Right renal cortex interstitium (tissue), 3 donors: ENCODE results near the gene EPS8L2. TPM values are rescaled to one million over a fixed set of nuclear protein-coding genes. Genes with fewer than 3 reads are reported as not detected.

Experiments
- DNase-seq, 3 donors: peaks; one replicate each; pipeline ENCODE4 v3.0.0-alpha.2; 2013; ENCODE audit warnings: low read depth in 3 of 3, low spot score in 2 of 3
- polyA plus RNA-seq, 3 donors: library from polyadenylated mRNA; unstranded; fragments of 120-200 nt; gene quantifications; one replicate each; pipeline ENCODE4 v1.2.1, GENCODE V29; 2013; ENCODE audit not compliant: insufficient read length in 3 of 3

Gene EPS8L2
- polyA plus RNA-seq, 3 donors: 89.8 to 112 (median 91.2) TPM

DNA sequence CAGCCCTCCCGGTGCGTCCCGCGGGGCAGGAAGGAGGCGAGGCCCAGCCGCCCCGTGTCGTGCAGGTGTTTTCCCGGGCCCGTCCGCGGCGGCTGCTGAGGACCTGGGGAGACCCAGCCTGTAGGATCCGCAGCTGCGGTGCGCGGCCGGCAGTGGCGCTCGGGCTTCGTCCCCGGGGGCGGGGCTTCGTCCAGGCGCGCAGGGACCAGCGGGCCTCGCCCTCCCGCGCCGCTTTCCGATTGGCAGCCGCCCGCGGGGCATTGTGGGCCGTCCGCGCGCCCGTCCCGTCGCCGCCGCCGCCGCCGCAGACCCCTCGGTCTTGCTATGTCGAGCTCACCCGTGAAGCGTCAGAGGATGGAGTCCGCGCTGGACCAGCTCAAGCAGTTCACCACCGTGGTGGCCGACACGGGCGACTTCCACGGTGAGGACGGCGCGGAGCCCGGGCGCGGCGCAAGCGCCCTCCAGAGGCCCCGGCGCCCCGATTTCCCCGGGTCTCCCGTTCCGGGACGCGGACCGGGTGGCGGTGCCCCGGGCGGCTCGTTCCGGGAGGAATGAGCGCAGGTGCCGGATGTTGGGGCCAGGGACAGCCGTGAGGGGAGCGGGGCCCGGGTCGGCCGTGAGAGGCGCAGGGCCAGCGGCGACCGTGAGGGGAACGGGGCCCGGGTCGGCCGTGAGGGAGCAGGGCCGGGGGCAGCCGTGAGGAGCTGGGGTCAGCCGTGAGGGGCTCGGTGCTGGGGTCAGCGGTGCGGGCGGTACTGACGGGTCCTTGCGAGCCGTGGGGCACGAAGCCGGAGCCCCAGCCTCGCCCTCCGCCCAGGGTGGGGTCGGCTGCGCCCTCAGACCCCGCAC is 41.4 kb downstream of the EPS8L2 start, which contains the start of gene TALDO1:
Gene TALDO1, plus strand, starts transcription at position 307 of the 849 bp plus-strand sequence. Its CDS starts 18 bp downstream, at position 325.
- DNase-seq: peak in 2 of 3 donors; percentile 71 to 80

DNA sequence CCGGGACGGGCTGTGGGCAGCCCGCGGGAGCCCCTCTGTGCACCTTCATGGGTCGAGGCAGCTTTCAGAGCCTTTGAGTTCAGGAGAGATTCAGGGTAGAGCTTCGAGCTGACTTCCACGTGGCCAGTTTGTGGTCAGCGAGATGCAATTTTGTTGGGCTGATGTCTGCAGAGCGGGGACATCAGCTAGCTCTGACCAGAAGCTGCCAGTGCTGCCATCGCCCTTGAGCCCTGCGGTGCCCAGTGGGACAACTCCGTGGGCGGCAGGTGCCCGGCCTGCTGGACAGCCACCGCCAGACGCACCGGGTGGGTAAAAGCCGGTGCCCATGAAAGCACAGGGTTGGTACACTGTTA is 42.0 kb downstream of the EPS8L2 start:
- no peak for DNase-seq

DNA sequence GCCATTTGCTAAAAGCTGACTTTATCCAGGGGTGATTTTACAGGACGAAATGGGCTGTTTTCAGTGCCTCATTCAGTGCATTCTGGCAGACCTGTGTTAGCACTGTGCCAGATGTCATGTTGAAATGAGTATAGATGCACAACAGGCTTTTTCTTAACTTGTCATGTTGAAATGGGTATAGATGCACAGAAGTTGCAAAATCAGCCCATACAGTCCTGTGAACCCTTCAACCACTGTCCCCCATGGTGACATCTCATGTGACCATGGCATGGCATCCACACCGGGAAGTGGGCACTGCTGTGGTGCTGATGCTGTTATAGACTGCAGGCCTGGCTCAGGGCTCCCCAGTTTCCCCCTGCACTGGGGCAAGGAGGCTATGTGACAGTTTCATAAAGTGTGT is 43.7 kb downstream of the EPS8L2 start:
- no peak for DNase-seq

DNA sequence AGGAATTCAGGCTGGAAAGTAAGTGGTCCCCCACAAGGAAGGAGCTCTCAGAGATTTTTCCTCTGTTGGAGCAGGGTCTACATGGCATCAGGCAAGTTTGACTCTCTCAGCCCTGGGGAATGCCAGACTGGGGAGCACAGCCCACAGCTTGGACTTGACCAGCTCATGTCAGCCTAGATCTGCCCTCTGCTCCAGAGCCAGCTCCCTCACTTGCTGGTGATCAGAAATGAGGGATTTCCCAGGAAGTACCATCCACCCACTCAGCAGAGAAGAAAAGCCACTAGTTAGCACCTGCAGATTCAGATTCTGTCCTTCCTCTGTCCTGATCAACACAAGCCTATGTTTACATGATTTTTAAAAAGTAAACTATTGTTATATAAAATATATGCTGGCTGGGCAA is 54.2 kb downstream of the EPS8L2 start:
- DNase-seq: no peak

DNA sequence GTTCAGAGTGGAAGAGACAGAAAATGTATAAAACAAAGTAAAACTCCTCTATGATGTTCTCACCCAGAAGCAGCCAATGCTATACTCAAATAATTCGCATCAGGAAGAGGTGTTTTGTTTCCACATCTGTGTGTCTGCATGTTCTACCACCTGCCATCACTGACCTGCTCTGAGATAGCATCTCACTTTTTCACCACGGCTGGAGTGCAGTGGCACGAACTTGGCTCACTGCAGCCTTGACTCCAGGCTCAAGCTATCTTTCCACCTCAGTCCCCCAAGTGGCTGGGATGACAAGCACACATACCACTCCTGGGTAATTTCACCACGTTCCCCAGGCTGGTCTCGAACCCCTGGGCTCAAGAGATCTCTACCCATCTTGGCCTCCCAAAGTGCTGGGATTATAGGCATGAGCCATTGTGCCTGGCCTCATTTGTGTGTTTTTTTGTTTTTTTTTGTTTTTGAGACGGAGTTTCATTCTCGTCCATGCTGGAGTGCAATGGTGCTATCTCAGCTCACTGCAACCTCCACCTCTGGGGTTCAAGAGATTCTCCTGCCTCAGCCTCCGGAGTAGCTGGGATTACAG is 55.6 kb downstream of the EPS8L2 start:
- DNase-seq: no peak

DNA sequence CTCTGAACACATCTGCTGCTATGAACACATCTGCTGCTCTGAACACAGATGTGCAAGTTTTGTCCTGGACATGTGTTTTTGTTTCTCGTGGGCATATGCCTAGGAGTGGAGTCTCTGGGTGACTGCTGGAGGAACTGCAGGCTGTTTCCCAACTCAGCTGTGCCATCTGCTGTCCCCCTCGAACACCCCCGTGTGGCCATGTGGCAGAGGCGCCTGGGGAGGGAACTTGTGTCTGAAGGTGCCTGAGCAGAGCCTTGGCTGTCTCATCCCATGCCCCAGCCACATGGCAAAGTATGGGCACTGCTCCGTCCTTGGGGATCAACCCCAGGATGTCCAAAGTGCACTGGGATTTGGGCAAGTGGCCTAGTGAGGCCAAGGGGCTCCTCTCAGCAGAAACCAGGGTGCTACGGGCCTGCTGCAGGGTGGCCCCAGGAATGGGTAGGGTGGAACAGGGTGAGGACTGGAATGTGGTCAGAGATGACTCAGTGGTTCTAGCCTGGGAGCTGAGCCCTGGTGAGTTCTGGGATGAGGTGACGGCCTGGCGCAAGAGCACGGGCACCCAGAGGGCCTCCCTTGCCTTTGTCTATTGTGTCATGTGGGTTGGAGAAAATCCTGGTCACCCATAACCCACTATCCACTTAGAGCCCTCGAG is 56.5 kb downstream of the EPS8L2 start:
- no peak for DNase-seq

DNA sequence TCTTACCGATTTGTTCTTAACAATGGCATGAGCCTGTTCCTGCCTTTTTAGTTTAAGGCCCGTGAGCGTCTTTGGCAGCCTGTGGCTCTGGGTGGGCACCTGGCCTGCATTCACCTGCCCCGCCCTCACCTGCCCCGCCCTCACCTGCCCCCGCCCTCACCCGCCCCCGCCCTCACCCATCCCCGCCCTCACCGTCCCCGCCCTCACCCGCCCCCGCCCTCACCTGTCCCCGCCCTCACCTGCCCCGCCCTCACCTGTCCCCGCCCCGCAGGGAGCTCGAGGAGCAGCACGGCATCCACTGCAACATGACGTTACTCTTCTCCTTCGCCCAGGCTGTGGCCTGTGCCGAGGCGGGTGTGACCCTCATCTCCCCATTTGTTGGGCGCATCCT is 57.0 kb downstream of the EPS8L2 start:
- DNase-seq: no peak

DNA sequence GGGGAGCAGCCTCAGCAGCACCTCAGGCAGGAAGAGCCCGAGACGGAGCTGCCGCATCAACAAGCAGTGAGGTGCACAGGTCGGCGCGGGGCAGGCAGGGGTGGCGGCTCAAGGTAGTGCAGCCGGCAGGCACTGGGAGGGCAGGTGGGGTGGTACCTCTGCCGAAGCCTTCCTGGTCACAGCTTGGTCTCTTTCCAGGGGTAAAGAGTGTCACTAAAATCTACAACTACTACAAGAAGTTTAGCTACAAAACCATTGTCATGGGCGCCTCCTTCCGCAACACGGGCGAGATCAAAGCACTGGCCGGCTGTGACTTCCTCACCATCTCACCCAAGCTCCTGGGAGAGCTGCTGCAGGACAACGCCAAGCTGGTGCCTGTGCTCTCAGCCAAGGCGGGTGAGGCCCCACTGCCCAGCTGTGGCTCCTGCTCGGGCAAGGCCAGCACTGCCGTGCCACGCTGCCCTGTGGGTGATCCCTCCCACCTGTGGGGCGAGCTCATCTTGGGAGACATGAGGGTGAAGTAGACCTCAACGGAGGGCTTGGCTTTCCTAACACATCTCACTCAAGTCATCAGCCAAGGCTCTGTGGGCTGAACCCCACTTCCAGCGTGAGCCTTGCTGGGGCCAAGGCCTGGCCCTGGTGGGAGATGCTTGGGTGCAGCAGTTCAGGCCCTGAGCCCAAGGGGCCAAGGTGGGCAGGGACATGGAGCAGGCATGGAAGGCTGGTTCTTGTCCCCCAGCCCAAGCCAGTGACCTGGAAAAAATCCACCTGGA is 57.7 kb downstream of the EPS8L2 start:
- no peak for DNase-seq

DNA sequence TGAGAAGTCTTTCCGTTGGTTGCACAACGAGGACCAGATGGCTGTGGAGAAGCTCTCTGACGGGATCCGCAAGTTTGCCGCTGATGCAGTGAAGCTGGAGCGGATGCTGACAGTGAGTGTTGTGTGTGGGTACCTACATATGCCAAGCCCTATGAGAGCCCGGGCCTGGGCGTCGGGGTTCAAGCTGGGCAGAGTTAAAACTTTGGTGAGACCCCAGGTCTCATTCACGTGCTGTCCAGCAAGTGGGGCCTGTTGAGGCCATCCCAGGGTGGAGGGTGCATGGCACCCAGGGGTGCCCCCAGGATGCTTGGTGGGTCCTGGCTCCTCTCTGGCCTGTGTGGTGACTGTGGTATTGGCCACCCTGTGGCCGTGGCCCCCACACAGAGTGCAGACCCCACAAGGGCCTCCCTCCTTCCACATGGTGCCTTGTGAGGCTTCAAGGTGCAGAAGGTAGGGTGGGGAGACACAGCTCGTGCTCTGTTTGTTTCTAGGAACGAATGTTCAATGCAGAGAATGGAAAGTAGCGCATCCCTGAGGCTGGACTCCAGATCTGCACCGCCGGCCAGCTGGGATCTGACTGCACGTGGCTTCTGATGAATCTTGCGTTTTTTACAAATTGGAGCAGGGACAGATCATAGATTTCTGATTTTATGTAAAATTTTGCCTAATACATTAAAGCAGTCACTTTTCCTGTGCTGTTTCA is 58.4 kb downstream of the EPS8L2 start:
- DNase-seq: no peak

DNA sequence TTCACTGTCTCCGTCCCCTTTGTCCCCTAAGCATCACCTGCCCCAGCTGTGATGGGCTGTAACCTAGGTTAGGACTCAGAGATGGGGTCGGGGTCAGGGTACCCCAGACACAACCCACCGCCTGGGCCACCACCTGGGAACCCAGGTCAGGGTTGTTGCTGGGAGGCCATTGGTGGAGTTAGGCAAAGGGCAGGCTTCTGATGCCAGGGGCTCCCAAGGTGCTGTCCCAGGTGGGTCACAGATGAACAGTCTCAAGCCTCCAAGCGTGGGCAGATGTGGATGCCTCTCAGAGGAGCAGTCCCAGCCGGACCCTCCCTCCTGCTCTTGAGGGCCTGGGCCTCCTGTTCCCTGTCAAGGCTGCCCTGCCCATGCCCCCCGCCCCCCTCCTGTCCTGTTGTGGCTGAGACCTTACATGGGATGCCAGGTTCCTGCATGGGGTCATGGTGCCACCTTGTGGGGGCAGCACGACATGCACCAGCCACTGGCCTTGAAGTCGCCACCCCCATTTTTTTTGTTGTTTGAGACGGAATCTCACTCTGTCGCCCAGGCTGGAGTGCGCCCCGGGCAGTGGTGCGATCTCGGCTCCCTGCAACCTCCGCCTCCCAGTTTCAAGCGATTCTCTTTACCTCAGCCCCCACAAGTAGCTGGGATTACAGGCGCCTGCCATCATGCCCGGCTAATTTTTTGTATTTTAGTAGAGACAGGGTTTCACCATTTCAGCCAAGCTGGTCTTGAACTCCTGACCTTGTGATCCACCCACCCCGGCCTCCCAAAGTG is 59.2 kb downstream of the EPS8L2 start:
- no peak for DNase-seq

DNA sequence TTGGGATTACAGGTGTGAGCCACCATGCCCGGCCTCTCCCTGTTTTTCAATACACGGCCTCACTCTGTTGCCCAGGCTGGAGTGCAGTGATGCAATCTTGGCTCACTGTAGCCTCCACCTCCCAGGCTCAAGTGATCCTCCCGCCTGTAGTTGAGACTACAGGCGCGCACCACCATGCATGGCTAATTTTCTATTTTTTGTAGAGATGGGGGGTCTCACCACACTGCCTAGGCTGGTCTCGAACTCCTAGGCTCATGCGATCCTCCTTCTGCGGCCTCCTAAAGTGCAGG is 59.7 kb downstream of the EPS8L2 start:
- no peak for DNase-seq

DNA sequence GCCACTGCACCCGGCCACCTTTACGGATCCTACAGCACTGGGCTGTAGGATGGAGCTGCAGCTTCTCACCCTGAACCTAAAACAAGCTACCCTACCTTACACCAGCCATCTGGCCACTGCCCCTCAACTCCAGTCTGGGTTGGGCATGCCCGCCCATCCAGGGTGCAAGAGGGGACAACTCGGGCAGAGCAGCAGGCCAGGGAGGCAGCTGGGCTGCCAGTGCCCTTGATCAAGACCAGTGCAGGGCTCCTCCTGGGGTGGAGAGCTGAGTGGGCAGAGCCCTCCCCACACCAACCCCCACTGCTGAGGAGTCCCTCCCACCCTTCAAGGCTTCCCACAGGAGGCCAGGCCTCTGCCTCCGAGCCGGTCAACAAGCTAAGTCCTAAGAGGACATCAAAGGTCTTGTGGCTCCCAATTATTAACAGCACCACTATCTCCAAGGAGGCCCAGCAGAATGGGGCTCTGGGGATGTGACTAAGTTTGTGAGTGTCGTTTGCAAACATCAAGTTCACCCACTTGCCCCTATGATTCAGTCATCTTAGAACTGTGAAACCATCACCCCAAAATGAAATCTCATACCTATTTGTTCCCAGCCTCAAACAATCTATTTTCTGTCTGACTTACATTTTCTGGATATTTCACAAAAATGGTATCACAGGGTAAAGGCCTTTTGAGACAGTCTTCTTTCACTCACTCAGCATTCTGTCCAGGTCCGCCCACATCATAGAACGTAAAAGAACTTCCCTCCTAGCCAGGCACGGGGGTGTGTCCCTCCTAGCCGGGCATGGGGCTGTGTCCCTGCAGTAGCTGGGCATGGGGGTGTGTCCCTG is 60.3 kb downstream of the EPS8L2 start:
- DNase-seq: no peak

DNA sequence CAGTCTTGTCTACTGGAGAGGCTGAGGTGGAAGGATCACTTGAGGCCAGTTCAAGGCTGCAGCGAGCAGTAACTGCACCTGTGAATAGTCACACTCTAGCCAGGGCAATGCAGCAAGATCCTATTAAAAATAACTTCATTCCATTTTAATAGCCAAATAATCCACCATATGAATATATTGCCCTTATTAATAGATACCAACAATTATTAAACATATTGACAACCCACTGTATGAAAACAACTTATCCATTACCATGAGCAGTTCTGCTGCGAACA is 60.8 kb downstream of the EPS8L2 start:
- no peak for DNase-seq

DNA sequence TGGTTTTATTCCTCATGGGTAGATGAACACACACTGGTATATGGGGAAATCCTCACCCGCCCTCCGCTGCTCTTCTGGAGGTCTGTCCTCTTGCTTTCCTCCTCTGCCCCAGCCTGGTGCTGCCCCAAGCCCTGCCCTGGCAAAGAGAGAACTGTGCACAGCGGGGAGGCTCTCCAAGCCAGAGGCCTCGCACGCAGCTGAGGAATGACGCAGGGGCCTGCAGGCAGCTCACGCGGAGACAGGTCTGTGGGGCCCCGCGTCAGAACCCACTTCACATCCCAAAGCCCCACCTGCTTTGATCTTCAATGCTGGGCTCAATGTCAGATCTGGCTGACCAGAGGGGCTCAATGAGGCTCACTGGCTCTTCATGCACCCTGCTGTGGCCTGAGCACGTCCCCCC is 61.2 kb downstream of the EPS8L2 start:
- DNase-seq: no peak

DNA sequence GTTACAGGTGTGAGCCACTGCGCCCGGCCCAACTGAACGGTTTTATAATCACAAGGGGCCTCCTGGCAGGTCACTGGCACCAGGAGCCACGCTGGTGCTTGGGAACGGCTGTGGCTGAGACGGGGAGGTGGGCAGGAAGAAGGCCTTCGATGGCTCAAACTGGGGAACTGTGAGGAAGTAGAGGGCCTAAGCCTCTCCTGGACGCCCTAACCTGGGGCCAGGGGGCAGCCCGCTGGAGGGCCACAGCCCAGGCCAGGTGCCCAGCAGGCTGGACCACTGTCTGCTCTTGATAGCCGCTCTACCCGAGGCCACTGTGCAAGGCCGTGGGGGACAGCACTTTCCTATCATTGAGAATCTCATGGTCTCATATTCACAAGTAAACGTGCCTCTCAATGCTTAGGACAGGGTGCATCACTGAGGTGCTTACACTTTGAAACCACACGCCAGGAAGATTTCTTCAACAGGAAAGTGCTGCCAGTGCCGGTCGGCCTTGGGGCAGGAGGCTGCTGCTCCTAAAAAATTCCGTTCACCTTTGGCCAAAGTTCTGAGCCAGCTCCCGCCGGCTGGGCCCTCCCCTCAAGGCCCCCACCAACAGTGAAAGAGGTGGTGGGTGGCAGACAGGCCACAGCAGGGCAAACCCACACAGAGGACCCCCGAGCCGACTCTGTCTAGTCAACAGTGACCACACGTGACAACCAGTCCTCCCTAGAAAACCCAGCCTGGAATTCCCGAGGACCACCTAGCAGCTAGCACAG is 64.0 kb downstream of the EPS8L2 start:
- no peak for DNase-seq

DNA sequence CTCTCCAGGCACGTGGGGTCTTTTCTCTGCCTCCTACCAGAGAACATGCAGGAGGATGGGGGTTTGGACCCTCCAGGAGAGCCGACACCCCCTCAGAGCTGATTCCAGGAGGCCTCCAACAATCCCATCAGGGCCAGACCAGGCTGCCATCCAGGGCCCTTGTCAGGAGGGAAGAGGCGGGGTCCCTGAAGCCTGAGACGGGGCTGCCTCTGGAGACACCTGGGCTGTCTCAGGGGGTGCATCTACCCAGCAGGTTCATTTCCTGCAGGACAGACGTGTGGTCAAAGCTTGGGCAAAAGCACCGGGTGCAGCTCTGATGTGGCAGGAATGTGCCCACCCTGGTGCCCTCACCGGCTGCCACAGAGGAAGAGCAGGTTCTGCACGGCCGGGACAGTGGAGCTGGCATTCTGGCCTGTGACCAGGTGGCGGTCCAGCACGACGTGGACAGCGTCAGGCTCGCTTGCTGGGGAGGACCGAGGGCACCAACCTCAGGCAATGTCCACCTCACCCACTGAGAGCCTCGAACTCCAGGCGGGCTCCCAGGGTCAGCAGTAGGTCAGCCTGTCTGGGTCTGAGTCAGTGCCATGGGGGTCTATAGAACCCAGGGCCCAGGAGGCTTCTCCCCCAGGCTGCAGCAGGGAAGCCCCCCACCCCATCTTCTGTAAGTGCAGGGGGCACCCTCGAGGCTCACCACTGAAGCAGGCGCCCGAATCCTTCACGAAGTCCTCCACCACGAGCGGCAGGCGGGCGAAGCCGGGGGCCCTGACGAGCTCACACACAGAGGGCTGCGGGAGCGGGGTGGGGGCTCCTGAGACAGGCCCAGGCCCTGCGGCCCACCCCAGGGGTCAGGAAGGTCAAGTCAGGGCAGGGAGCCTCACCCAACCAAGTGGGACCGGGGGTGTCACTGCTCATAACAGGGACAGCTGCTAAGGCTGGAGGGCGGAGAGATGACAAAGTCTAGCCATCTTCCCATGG is 64.9 kb downstream of the EPS8L2 start:
- DNase-seq: no peak

DNA sequence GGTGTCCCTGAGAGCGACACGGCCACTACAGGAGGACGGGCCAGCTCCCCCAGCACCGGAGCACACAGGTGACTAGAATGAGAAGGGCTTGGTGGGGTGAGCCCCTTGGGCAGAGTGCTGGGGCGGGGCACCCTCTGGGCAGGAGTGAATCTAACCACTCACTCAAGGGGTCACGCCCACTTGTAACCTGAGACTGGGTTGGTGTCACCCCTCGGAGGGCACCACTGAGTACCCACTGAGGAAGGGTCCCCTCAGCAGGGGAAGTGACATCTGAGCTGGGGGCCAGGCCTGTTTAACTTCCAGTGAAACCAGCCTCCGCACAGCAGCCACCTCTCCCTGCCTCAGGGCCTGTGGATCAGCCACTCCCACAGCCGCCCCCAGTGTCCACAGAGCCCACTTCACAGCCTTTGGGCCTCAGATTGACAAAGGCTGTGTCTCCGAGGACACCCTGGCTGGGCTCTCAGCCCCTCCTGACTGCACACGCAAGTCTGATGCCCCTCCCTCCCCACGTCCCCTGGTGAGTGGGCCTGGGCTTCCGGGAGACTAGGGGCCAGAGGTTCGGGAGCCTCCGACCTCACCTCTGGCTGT is 65.7 kb downstream of the EPS8L2 start:
- no peak for DNase-seq
